Hematopoietic multipotent progenitor cell treated with erythropoietin and hydrocortisone succinate and interleukin-3 and kit ligand, for 17 days (in vitro differentiated cells): Measurements from ENCODE around the gene ESYT3.
"Not testable (repeated sequence)": the region's sequence is repeated elsewhere in the genome, so short reads cannot be mapped to it uniquely, and the experiment has no call there.

Experiments used
- DNase-seq: peaks from one replicate; pipeline ENCODE4 v3.0.0-alpha.2; 2015; ENCODE audit warnings: low spot score

The ESYT3 gene

DNA sequence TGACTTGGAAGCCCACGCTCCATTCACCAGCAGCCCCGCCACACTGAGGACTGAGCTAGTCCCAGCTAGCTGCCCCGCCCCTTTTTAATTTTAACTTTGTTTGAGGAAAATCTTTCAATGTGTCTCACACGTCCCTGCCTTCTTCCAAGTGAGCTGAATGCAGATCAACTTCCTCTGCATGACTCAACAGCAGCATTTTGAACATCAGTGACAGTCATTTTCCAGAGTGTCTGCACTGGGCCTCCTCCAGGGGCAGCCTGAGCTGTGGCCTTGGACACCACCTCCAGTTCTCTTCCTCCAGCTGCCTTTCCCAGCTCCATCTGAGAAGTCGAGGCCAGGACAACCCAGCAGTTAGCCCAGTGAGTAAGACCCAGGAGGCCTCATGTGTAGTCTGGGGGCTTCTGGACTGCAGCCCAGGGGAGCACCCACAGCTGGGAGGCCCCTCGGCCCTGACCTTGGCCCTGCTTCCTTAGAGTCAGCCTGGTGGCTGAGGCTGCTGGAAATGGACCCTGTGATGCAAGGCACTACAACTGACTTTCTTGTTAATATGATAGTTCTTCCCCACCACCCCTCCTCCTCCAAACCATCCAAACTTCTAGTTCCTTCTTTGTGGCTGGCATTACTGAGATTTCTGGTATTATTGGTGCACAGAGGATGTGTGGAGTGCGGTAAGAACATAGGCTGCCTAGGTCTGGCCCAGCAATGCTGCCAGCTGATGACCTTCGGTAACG lies 21.4 kb upstream of the ESYT3 start:
- no peak for DNase-seq

DNA sequence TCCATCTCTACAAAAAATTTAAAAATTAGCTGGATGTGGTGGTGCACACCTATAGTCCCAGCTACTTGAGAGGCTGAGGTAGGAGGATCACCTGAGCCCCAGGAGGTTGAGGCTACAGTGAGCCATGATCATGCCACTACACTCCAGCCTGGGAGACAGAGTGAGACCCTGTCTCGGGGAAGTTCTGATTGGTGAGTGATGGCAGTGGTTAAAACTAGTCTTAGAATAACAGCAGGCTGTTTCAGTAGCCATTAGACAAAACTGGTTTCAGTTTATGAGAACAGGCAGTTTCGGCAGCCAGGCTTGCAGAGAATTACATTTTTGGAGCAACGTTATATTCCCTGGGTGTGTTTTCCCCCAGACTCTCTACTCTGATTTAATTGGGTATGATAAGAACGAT lies 18.2 kb upstream of the ESYT3 start:
- not testable (repeated sequence) for DNase-seq

GRCh38 chr3:138417559-138417982 lies 16.8 kb upstream of the ESYT3 start:
- DNase-seq = peak; percentile 45

DNA sequence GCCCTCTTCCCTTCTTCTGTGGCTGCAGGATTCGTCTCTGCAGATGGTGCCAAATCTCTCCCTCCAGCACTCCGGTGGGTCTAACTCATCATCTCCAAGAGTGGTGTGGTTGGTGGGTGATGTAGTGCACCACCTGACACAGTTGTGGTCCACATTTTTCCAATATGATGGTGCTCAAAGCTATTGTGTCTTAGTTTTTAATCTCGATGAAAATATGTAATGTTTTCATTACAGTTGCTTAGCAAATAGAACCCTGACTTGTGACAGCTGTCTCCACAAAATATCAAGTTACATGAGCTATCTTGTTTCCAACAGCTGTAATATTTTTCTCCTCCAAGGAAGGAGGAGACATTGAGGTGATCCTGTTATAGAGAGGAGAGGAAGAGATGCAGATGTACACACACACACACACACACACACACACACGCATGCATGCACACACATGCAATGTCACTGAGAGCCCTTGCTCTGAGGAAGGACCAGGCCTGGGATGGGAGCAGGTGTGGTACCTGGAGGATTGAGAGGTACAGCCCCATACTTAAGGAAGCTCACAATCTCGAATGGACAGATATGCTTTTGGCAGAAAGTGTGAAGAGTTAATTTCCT lies 15.7 kb upstream of the ESYT3 start:
- DNase-seq = no peak

- DNase-seq = no peak
Measured at GRCh38 chr3:138423316-138423715, 11.1 kb upstream of the ESYT3 start.

- DNase-seq = no peak
Measured at GRCh38 chr3:138424323-138424722, 10.1 kb upstream of the ESYT3 start.

DNA sequence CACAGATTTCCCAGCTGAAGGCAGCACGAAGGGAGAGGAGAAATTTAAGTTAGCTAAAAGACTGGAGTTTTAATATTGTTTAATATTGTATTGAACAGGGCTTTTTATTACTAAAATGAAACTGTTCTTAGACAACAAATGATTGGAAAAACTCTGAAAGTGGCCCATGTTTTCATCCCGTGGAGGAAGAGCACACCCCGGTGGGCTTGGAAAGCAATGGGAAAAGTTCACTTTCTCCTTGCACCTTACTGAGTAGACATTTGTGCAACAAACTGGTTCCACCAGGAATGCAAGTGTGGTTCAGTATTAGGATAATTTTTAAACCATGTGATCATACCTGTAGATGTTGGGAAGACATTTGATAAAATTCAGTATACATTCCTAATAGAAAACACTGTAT lies 8.2 kb upstream of the ESYT3 start:
- no peak for DNase-seq

GRCh38 chr3:138426754-138427153 lies 7.7 kb upstream of the ESYT3 start:
- DNase-seq = not testable (repeated sequence)

GRCh38 chr3:138429665-138430064 lies 4.8 kb upstream of the ESYT3 start:
- no peak for DNase-seq

DNA sequence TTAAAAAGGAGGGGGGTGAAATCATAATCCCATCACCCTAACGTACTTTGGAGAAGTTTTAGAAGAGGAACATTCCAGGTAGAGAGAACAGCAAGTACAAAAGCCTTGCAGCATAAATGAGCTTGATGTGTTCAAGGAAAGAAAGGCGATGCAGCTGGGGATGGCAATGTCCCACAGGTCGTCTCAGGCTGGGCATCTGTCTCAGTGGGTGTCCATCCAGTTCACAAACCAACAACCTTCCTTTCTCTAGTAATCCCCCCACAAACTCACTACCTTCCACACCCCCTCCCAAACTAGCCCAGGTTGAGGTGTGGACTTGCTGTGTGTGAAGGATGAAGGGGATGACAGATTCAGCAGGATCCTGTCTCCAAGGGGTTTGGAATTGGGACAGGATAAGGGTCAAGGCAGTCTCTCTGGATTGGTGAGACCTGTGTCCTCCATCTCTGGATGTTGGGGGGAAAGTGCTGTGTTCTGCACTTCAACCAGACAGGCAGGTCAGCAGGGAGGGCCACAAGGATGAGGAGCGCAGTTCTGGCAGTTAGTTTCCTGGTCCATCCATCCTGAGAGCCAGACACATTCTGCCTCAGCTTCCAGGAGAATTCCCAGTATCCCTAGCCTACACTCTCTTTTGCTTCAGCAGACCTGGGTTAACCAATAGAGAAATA lies 1.7 kb upstream of the ESYT3 start:
- no peak for DNase-seq

- DNase-seq = no peak
Measured at GRCh38 chr3:138433892-138434275, 532 bp upstream of the ESYT3 start.

DNA sequence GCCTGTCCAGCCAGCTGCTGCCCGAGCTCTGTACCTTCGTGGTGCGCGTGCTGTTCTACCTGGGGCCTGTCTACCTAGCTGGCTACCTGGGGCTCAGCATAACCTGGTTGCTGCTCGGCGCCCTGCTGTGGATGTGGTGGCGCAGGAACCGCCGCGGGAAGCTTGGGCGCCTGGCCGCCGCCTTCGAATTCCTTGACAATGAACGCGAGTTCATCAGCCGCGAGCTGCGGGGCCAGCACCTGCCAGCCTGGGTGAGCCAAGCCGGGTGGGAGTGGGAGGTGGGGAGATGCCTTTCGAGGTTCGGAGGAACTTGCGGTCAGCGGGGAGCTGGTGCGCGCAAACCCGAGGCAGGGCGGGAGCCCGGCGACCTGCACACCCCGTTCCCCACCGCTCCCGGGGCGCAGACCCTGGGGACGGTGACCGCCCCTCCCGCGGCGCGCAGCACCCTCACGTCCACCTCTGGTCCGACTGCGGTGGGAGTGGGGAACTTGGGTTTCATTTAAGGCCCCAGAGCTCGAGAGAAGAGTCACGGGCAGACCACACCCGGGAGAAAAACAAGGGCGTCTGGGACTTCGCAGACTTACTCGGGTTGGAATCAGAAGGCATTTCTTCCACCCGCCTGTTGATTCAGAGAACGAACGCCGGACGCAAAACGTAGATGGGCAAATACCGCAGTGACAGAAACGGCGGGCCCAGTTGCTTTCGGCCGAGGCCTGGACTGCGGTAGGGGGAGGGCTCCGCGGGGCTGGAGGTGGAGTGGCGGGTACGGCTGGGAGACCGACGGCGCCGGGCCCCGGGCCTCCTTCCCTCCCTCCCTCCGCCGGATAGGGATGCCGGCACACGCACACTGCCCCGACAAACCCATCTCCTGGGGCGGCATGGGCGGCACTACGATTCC lies 708 bp downstream of the ESYT3 start:
- no peak for DNase-seq

DNA sequence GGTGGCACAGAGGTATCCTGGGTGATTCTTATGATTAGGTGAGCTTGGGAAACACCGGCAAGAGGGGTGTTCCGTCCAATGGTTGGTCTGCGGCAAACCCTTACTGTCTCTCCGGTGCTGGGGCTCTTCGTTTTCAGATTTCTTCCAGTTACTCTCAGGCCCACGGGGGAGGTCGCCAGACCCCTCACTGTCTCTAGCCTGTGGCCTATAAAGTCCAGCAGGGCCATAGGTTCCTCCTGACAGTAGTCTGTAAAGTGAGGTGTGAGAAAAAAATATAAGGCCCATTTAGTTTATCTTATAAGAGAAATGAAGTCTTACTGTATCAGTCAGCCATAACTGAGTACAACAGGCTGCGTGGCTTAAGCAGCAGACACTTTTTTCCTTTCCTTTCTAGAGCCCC lies 1.4 kb downstream of the ESYT3 start:
- DNase-seq = no peak

DNA sequence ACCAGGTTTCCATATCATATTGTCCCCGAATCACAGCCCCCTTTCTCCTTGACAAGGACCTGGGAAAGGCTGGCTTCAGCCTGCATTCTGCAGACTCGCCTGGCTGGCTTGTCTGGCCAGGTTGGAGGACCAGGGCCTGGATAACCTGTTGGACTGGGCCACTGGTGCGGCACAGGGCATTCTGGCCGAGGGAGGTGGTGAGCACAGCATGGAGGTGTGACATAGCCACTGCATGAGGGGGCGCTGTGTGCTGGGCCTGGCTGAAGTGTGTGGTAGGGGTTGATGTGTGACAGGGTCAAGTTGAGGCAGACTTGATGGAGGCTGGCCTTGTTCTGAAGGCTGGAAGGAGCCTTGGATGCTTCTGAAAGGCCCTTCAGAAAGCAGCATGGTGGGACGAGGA lies 2.9 kb downstream of the ESYT3 start:
- no peak for DNase-seq

- no peak for DNase-seq
Measured at GRCh38 chr3:138438896-138439295, 4.5 kb downstream of the ESYT3 start.

- no peak for DNase-seq
Measured at GRCh38 chr3:138439646-138440045, 5.2 kb downstream of the ESYT3 start.

DNA sequence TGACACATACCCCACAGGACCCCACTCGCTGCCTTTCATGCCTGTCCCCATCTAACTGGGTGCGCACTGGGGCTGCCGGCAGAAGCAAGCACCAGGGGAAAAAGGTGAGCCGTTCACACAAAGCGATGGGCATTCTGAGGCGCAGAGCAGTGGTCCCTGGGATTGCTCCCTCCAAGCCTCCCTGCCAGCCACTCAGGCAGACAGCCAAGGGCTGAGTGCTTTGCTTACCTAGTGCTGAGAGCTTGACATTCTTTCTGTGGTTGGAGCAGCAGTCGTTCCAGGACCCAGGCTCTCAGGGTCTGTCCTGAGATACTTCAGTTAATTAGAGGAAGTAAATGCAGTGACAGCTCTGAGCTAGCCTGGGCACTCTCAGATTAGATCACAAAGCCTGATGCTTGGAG lies 5.7 kb downstream of the ESYT3 start:
- DNase-seq = no peak

GRCh38 chr3:138440596-138440995 lies 6.2 kb downstream of the ESYT3 start:
- no peak for DNase-seq

- no peak for DNase-seq
Measured at GRCh38 chr3:138441256-138441655, 6.8 kb downstream of the ESYT3 start.

- DNase-seq = no peak
Measured at GRCh38 chr3:138441742-138442141, 7.3 kb downstream of the ESYT3 start.

DNA sequence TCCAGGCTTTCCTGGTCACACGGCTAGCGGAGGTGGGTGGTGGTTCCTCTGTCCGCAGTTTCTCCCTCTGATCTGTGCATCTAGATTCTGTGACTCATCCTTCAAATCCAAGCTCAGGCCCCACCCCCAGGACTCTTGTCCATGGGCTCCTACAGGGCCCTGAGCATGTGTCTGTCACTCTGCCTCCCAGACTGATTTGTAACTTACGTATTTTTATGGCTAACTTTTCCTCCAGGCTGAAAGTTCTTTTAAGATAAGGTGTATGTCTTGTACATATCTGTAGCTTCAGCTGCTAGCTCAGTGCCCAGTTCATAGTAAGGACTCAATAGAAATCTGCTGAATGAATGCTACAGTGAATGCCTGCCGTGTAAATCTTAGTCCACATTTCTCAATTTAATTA lies 8.0 kb downstream of the ESYT3 start:
- no peak for DNase-seq

DNA sequence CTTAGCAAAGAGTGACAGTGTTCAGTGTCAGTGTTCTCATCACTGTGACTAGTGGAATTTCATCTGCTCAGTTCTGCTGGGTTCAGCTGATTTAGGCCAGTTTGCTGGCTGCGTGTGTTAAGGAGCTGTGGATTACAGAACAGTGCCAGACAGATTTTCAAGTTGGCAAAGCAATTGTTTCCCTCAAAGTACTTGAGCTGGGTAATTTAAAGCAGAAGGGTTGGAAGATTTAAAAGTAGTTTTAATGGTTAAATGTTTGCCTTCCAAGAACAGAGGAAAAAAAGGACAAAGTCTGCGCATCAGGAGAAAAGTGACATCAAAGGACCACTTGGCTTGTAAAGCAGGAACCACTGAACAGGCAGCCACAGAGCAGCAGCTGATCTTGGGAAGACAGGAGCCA lies 8.7 kb downstream of the ESYT3 start:
- no peak for DNase-seq
